Measurements from ENCODE around the gene ZDHHC16.

The ZDHHC16 gene

DNA sequence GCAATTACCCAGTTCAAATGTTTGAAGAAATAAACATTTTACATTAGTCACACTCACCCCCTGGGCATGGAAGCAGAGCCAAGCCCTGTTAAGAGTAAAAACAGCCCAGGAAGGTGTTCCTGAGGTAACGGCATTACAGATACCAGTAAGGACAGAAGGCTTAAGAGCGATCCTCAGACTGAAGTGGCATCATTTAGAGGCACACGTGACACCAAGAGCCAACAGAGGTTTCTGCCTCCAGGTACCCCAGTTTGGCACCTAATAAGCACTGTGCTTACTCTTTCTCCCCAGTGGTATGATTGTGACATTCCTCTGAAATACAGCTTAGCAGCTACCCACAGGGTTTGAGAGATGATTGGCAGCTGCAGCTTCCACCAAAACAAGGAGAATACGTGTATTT, 35.1 kb downstream of the ZDHHC16 start:
- Histone ChIP-seq H3K27ac (ENCODE audit: low read length) (no peak overlapping the region), H3K9me3 (ENCODE audit: control insufficient read depth in 1 of 2, low read length in 2 of 2) (no peaks in the 10 kb centered on the region), H3K4me1 (ENCODE audit: control insufficient read depth in 1 of 2, insufficient read depth in 2 of 2, low read length in 2 of 2) (no peaks in the 10 kb centered on the region), H3K4me3 (ENCODE audit: low read depth in 1 of 2, low read length in 2 of 2) (no peak overlapping the region), H3K36me3 (ENCODE audit: control insufficient read depth in 1 of 2, insufficient read depth in 2 of 2, low read length in 2 of 2) (peaks cover 39 to 52% of the 10 kb centered on the region in 2 donors), H3K27me3 (ENCODE audit: low read depth, low read length) (no peaks in the 10 kb centered on the region)

DNA sequence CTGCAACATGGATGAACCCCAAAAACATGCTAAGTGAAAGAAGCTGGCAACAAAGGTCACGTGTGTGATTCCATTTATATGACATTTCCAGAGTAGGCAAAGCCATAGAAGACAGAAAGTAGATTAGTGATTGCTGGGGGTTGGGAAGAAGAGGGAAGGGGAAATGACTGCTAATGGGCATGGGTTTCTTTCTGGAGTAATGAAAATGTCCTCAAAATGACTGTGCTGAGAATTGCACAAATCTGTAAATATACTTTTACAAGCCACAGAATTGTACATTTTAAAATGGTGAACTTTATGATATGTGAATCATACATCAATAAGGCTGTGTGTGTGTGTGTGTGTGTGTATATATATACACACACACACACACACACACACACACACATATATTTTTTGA, 36.4 kb downstream of the ZDHHC16 start:
- H3K4me1 ChIP-seq (ENCODE audit: control insufficient read depth in 1 of 2, insufficient read depth in 2 of 2, low read length in 2 of 2), result no peaks in the 10 kb centered on the region
- no peak overlapping the region for H3K27ac ChIP-seq (ENCODE audit: low read length)
- peaks cover 28 to 39% of the 10 kb centered on the region in 2 donors for H3K36me3 ChIP-seq (ENCODE audit: control insufficient read depth in 1 of 2, insufficient read depth in 2 of 2, low read length in 2 of 2)
- no peaks in the 10 kb centered on the region for H3K9me3 ChIP-seq (ENCODE audit: control insufficient read depth in 1 of 2, low read length in 2 of 2)
- no peaks in the 10 kb centered on the region for H3K27me3 ChIP-seq (ENCODE audit: low read depth, low read length)
- no peak overlapping the region for H3K4me3 ChIP-seq (ENCODE audit: low read depth in 1 of 2, low read length in 2 of 2)

DNA sequence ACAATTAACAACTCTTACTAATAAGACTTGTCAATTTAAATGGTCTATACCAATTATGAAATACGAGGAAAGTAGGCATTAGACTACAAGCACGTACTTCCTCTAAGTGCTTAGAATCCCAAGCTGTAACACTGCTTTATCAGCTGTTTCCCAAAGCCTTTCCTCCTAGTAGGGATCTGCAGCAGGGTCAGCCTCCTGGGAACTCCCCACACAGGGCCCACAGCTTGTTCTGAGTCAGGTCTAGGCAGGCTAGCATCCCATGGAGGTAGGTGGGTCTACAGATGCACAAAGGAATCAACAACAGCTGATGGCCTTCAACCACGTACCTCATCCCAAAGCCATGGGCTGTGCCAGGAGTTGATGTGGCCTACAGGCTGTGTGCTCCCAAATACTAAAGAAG, 37.5 kb downstream of the ZDHHC16 start:
- Histone ChIP-seq H3K36me3 (ENCODE audit: control insufficient read depth in 1 of 2, insufficient read depth in 2 of 2, low read length in 2 of 2) (peaks cover 17 to 31% of the 10 kb centered on the region in 2 donors), H3K9me3 (ENCODE audit: control insufficient read depth in 1 of 2, low read length in 2 of 2) (no peaks in the 10 kb centered on the region), H3K27me3 (ENCODE audit: low read depth, low read length) (no peaks in the 10 kb centered on the region), H3K4me1 (ENCODE audit: control insufficient read depth in 1 of 2, insufficient read depth in 2 of 2, low read length in 2 of 2) (no peaks in the 10 kb centered on the region), H3K27ac (ENCODE audit: low read length) (no peak overlapping the region), H3K4me3 (ENCODE audit: low read depth in 1 of 2, low read length in 2 of 2) (no peak overlapping the region)

DNA sequence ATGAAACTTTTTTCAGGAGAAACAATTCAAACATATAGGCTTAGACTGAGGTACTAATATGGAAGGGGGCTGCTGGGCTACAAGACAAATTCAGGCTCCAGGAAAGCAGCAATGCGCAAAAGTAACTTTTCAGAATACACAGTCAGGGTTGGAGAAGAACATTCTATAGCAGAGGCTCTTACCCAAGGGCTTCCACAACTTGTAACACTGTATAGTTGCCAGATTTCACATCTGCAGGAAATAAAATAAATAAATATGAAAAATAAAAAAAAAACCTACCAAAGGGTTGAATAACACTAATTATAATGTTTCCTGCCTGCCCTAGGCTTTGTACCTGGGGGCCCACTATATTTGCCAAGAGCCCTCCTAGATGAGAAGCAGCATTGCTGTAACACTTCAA, 37.9 kb downstream of the ZDHHC16 start:
- no peak overlapping the region for H3K27ac ChIP-seq (ENCODE audit: low read length)
- no peaks in the 10 kb centered on the region for H3K27me3 ChIP-seq (ENCODE audit: low read depth, low read length)
- no peak overlapping the region for H3K4me3 ChIP-seq (ENCODE audit: low read depth in 1 of 2, low read length in 2 of 2)
- H3K4me1 ChIP-seq (ENCODE audit: control insufficient read depth in 1 of 2, insufficient read depth in 2 of 2, low read length in 2 of 2), result no peaks in the 10 kb centered on the region
- no peaks in the 10 kb centered on the region for H3K9me3 ChIP-seq (ENCODE audit: control insufficient read depth in 1 of 2, low read length in 2 of 2)
- peaks cover 15 to 29% of the 10 kb centered on the region in 2 donors for H3K36me3 ChIP-seq (ENCODE audit: control insufficient read depth in 1 of 2, insufficient read depth in 2 of 2, low read length in 2 of 2)

DNA sequence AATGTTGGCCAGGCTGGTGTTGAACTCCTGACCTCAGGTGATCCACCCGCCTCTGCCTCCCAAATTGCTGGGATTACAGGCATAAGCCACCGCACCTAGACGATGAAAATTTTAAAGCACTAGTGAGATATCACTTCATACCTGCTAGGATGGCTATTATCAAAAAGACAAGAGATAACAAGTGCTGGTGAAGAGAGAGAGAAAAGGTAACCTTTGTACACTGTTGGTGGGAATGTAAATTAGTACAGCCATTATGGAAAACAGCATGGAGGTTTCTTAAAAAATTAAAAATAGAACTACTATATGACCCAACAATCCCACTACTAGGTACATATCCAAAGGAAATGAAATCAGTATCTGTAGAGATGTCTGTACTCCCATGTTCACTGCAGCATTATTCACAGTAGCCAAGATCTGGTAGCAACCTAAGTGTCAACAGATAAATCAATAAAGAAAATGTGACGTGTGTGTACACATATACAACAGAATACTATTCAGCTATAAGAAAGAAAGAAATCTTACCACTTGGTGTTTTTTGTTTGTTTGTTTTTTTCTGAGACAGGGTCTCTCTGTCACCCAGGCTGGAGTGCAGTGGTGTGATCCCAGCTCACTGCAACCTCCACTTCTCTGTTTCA, 39.8 kb downstream of the ZDHHC16 start:
- Histone ChIP-seq H3K36me3 (ENCODE audit: control insufficient read depth in 1 of 2, insufficient read depth in 2 of 2, low read length in 2 of 2) (peaks cover 11 to 13% of the 10 kb centered on the region in 2 donors), H3K4me3 (ENCODE audit: low read depth in 1 of 2, low read length in 2 of 2) (no peak overlapping the region), H3K27ac (ENCODE audit: low read length) (no peak overlapping the region), H3K4me1 (ENCODE audit: control insufficient read depth in 1 of 2, insufficient read depth in 2 of 2, low read length in 2 of 2) (peaks cover 0 to 15% of the 10 kb centered on the region in 2 donors), H3K9me3 (ENCODE audit: control insufficient read depth in 1 of 2, low read length in 2 of 2) (no peaks in the 10 kb centered on the region), H3K27me3 (ENCODE audit: low read depth, low read length) (no peaks in the 10 kb centered on the region)

DNA sequence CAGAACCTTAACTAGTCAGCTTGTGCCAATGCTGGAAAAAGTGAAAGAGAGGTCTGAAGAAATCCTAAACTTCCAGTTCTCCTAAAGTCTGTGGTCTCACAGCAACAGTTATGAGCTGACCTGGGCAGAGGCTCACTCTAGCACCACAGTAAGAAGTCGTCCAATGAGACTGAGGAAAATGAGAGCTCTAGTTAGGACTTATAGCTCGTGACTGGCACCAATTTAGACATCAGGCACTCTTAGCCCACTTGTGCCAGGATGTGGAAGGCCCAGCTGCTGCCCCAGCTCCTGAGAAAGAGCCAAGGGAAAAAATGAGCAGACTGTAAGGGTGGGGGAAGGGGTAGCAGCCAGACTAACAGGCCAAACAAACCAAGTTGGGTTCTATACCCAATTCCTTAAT, 44.6 kb downstream of the ZDHHC16 start:
- H3K9me3 ChIP-seq (ENCODE audit: control insufficient read depth in 1 of 2, low read length in 2 of 2), result no peaks in the 10 kb centered on the region
- H3K36me3 ChIP-seq (ENCODE audit: control insufficient read depth in 1 of 2, insufficient read depth in 2 of 2, low read length in 2 of 2), result no peaks in the 10 kb centered on the region
- peak overlapping the region; percentile 9 for H3K27ac ChIP-seq (ENCODE audit: low read length)
- peaks cover 10 to 41% of the 10 kb centered on the region in 2 donors for H3K4me1 ChIP-seq (ENCODE audit: control insufficient read depth in 1 of 2, insufficient read depth in 2 of 2, low read length in 2 of 2)
- no peaks in the 10 kb centered on the region for H3K27me3 ChIP-seq (ENCODE audit: low read depth, low read length)
- no peak overlapping the region for H3K4me3 ChIP-seq (ENCODE audit: low read depth in 1 of 2, low read length in 2 of 2)

DNA sequence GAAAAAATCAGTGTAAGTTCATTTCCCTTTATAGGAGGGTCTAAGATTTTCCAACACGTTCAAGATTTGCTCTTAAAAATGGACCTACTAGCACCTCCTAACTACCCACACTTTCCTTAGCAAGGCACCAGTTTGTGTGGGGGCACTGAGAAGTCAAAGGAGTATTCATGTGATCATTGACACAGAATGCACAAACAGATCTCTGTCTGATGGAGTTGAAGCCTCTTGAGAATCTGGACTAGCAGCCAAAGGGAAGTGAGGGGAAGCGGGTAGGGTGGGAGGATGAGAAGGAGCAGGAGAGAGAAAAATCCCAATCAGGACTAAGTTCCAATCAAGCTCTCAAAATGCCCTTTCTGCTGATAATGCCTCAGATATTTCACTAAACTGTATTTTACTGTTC, 48.2 kb downstream of the ZDHHC16 start:
- Histone ChIP-seq H3K9me3 (ENCODE audit: control insufficient read depth in 1 of 2, low read length in 2 of 2) (no peaks in the 10 kb centered on the region), H3K36me3 (ENCODE audit: control insufficient read depth in 1 of 2, insufficient read depth in 2 of 2, low read length in 2 of 2) (no peaks in the 10 kb centered on the region), H3K27ac (ENCODE audit: low read length) (peak overlapping the region; percentile 1), H3K4me3 (ENCODE audit: low read depth in 1 of 2, low read length in 2 of 2) (no peak overlapping the region), H3K4me1 (ENCODE audit: control insufficient read depth in 1 of 2, insufficient read depth in 2 of 2, low read length in 2 of 2) (peaks cover 10 to 59% of the 10 kb centered on the region in 2 donors), H3K27me3 (ENCODE audit: low read depth, low read length) (no peaks in the 10 kb centered on the region)

DNA sequence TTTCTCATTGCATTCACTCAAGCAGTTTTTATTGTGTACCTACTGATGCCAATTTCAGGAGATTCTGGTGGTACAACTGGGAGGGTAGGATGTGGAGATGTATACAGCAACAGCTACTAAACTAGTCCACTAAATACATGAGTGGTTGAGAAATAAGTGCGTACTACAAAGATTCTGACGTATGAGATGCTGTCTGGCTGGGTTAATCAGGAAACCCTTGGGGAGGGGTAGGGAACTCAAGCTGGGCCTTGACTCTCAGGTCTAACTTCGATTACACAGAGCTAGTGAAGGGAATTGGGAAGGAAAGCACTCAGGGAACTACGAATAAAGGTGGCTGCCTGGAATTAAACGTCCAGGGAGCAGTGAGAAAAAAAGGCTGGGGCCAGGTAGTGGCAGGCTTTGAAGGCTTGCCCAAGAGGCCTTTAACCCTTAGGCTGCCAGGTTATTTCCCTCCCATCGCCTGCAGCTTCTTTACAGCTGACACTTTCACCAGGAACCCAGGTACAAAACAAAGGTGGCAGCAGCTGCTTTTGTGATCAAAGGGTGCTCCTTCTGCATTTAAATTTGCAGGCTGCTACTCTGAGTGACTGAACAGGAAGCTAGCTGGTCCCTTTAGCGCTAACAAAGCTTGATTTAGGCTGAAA, 49.0 kb downstream of the ZDHHC16 start:
- H3K27me3 ChIP-seq (ENCODE audit: low read depth, low read length), result no peaks in the 10 kb centered on the region
- no peak overlapping the region for H3K4me3 ChIP-seq (ENCODE audit: low read depth in 1 of 2, low read length in 2 of 2)
- H3K4me1 ChIP-seq (ENCODE audit: control insufficient read depth in 1 of 2, insufficient read depth in 2 of 2, low read length in 2 of 2), result peaks cover 10 to 52% of the 10 kb centered on the region in 2 donors
- no peaks in the 10 kb centered on the region for H3K36me3 ChIP-seq (ENCODE audit: control insufficient read depth in 1 of 2, insufficient read depth in 2 of 2, low read length in 2 of 2)
- peak overlapping the region; percentile 1 for H3K27ac ChIP-seq (ENCODE audit: low read length)
- no peaks in the 10 kb centered on the region for H3K9me3 ChIP-seq (ENCODE audit: control insufficient read depth in 1 of 2, low read length in 2 of 2)

DNA sequence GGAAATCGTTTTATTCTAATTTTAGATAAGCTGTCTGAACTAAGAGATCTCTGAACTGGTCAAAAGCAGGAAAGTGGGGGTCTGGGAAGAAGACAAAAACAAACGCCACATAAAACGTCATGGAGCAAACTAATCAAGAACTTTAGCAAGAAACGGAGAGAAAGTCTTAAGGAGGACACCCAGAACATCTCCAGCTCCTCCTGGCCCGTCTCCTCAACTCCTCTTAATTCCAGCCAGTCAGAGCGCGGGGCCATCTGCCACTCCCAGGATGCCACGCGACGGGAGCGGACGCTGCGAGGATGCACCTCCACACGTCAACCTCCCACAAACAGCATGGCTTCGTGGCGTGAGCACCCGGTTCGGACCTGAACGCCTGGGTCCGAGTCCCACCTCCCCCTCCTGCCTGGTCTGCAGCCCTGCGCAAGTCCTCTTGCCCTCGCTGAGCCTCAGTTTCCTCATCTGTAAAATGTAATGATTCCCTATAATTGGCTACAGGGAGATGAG, 51.6 kb downstream of the ZDHHC16 start:
- Histone ChIP-seq H3K27ac (ENCODE audit: low read length) (peak overlapping the region; percentile 93), H3K4me3 (ENCODE audit: low read depth in 1 of 2, low read length in 2 of 2) (peak overlapping the region; percentile 87 to 96), H3K4me1 (ENCODE audit: control insufficient read depth in 1 of 2, insufficient read depth in 2 of 2, low read length in 2 of 2) (peaks cover 10 to 50% of the 10 kb centered on the region in 2 donors), H3K27me3 (ENCODE audit: low read depth, low read length) (no peaks in the 10 kb centered on the region), H3K9me3 (ENCODE audit: control insufficient read depth in 1 of 2, low read length in 2 of 2) (no peaks in the 10 kb centered on the region), H3K36me3 (ENCODE audit: control insufficient read depth in 1 of 2, insufficient read depth in 2 of 2, low read length in 2 of 2) (no peaks in the 10 kb centered on the region)

DNA sequence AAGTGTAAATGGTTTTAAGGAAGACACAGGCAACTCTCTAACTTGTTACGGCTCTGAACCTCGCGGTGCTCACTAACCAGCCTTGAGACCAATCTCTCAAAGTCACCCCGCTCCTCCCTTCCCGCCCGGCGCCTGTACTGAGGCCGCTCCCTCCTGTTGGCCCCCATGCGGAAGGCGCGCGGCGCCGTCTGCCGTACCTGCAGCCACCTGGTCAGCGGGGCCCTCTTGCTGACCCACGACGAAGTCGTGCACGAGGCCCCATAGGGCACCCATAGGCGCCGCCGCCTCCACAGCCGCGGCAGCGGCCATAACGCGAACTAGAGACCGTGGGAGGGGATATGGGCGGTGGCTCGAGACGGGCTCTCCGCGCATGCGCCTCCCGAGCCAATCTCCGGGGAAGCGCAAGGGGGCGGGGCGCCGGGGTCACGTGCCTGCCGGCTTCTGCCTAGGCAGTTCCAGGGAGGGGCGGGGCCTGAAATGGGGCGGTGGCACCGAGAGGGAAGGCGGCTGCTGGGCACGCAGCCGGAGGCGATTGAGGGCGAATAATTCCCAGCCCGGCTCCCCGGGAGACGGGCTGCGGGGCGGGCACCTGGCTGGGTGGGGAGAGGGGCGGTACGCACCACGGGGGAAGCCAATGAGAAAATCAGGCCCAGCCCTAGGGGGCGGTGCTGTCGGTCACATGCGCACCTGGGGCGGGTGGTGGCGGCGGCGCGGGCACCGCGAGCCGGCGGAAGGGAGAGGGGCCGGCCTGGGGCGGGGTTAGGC, 52.3 kb downstream of the ZDHHC16 start, which contains the start of gene MMS19:
Gene MMS19, minus strand, starts transcription at position 347 of the 765 bp plus-strand sequence. Its CDS starts 38 bp downstream, at position 309.
- H3K9me3 ChIP-seq (ENCODE audit: control insufficient read depth in 1 of 2, low read length in 2 of 2), result no peaks in the 10 kb centered on the region
- H3K36me3 ChIP-seq (ENCODE audit: control insufficient read depth in 1 of 2, insufficient read depth in 2 of 2, low read length in 2 of 2), result no peaks in the 10 kb centered on the region
- H3K27me3 ChIP-seq (ENCODE audit: low read depth, low read length), result no peaks in the 10 kb centered on the region
- H3K27ac ChIP-seq (ENCODE audit: low read length), result peak within 1 kb of the TSS; percentile 93
- H3K4me3 ChIP-seq (ENCODE audit: low read depth in 1 of 2, low read length in 2 of 2), result peak within 1 kb of the TSS; percentile 87 to 96
- peaks cover 10 to 50% of the 10 kb centered on the region in 2 donors for H3K4me1 ChIP-seq (ENCODE audit: control insufficient read depth in 1 of 2, insufficient read depth in 2 of 2, low read length in 2 of 2)

DNA sequence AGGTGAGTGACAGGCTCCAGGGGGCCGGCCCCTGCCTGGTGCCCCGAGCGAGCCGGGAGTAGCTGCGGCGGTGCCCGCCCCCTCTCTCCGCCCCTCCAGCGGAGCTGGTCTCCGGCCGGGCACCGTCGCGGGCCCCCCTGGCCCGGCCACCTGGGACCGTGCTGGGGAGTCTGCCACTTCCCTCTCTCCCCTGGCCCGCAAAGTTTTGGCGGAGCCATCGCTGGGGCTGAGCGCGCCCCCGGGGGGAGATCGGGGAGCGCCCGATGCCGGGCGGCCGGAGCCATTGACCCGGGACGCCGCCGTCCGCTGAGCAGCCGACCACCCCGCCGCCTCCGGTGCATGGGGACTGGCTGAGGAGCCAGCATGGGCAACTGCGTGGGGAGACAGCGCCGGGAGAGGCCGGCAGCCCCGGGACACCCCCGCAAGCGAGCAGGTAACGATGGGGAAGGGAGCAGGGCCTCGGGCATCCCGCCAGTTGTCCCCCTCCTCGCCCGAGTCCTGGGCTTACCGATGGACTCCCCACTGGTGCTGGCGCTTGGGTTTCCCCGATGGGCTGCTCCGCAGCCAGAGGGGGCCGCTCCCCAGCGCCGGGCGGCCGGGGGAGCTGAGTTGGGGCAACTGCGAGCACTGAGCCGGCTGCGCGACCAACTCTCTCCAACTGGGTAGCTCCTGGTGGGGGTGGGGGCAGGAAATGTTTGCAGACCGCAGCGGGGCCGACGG, 53.0 kb downstream of the ZDHHC16 start, which contains the start of gene UBTD1:
Gene UBTD1, plus strand, starts transcription at position 84 of the 720 bp plus-strand sequence. Its CDS starts 280 bp downstream, at position 364.
- Histone ChIP-seq H3K4me3 (ENCODE audit: low read depth in 1 of 2, low read length in 2 of 2) (peak within 1 kb of the TSS; percentile 87 to 96), H3K27me3 (ENCODE audit: low read depth, low read length) (no peaks in the 10 kb centered on the region), H3K36me3 (ENCODE audit: control insufficient read depth in 1 of 2, insufficient read depth in 2 of 2, low read length in 2 of 2) (no peaks in the 10 kb centered on the region), H3K9me3 (ENCODE audit: control insufficient read depth in 1 of 2, low read length in 2 of 2) (no peaks in the 10 kb centered on the region), H3K27ac (ENCODE audit: low read length) (peak within 1 kb of the TSS; percentile 93), H3K4me1 (ENCODE audit: control insufficient read depth in 1 of 2, insufficient read depth in 2 of 2, low read length in 2 of 2) (peaks cover 10 to 44% of the 10 kb centered on the region in 2 donors)
